ENCODE data around the gene SRGAP1. TPM values are rescaled to one million over a fixed set of nuclear protein-coding genes. Genes with fewer than 3 reads are reported as not detected.

SRGAP1 gene
- total and polyA plus RNA-seq, 9 donors = 4.7 to 10.5 (median 5.7) TPM

DNA sequence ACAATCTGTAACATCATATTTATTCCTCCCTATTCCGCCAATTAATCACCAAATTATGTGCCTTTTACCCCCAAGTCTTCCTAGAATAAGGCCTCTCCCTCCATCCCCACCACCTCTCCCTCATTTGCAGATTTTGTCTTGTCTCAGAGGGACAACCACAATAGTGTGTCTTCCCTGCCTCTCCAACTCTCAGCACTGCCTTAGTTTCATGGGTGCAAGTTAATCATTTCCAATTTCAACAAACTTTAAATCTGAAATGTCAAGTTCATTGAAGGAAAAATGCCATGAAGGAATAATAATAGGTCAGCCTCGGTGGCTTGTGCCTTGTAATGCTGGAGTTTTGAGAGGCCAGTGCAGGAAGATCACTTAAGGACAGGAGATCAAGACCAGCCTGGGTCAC, 33.2 kb upstream of the SRGAP1 start:
- H3K4me1 ChIP-seq (ENCODE audit: control insufficient read depth, insufficient read depth, low read length) = no peaks in the 10 kb centered on the region
- 100% methylated on average over 1 of the region's 2 CpGs for WGBS (ENCODE audit: insufficient coverage)
- no peak for DNase-seq
- peaks cover 13% of the 10 kb centered on the region for H3K36me3 ChIP-seq (ENCODE audit: control insufficient read depth, insufficient read depth, low read length)
- H3K27ac ChIP-seq (ENCODE audit: low read length) = no peak overlapping the region
- H3K4me3 ChIP-seq (ENCODE audit: low read length) = no peak overlapping the region
- no peaks in the 10 kb centered on the region for H3K27me3 ChIP-seq (ENCODE audit: control insufficient read depth, insufficient read depth, low read length)
- H3K9me3 ChIP-seq (replicated peaks; ENCODE audit: control insufficient read depth, low read depth, low read length) = no peaks in the 10 kb centered on the region

DNA sequence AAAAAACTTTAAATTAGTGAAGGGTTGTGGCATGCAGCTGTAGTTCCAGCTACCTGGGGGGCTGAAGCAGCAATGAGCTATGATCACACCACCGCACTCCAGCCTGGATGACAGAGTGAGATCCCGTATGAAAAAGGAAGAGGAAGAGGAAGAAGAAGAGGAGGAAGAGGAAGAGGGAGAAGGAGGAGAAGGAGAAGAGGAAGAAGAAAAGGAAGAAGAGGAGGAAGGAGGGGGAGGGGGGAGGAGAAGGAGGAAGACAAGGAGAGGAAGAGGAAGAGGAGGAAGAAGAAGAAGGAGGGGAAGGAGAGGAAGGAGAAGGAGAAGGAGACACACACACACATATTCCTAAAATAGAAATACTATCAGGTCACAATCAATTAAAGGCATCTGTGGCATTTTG, 32.7 kb upstream of the SRGAP1 start:
- no peak for DNase-seq
- no peaks in the 10 kb centered on the region for H3K4me1 ChIP-seq (ENCODE audit: control insufficient read depth, insufficient read depth, low read length)
- WGBS (ENCODE audit: insufficient coverage) = 86% methylated on average over 2 of the region's 2 CpGs
- no peaks in the 10 kb centered on the region for H3K9me3 ChIP-seq (replicated peaks; ENCODE audit: control insufficient read depth, low read depth, low read length)
- no peak overlapping the region for H3K27ac ChIP-seq (ENCODE audit: low read length)
- H3K36me3 ChIP-seq (ENCODE audit: control insufficient read depth, insufficient read depth, low read length) = peaks cover 9% of the 10 kb centered on the region
- no peak overlapping the region for H3K4me3 ChIP-seq (ENCODE audit: low read length)
- H3K27me3 ChIP-seq (ENCODE audit: control insufficient read depth, insufficient read depth, low read length) = no peaks in the 10 kb centered on the region

DNA sequence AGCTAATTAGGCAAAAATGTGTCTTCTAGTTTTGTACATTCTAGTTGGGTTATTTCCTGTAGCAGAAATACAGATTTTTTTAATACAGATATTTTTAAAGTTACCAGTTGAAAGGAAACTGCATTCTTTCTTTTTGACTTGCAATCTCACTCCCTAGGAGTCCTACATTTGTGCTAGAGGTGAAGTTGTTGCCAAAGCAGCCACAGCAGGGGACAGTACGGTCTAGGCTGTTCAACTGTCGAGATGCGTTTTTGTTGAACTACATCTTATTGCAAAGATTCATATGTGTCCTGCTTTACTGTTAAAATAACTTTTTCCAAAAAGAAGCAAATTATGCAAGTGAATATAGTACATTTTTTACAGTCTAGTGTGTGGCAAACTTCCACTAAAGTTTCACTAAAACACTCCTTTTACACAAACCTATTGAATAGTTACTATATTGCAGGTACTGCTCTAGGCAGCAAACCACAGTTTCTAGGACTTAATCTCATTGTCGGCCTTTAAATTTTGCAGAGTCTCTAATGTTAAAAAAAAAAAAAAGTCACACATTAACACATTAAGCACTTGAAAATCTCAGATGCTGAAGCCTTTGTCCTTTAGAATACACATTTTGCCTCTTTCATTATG, 30.2 kb upstream of the SRGAP1 start:
- H3K27ac ChIP-seq (ENCODE audit: low read length) = no peak overlapping the region
- no peaks in the 10 kb centered on the region for H3K36me3 ChIP-seq (ENCODE audit: control insufficient read depth, insufficient read depth, low read length)
- no CpG with 5 or more reads among the region's 4 CpGs for WGBS (ENCODE audit: insufficient coverage)
- peaks cover 2% of the 10 kb centered on the region for H3K9me3 ChIP-seq (replicated peaks; ENCODE audit: control insufficient read depth, low read depth, low read length)
- no peak overlapping the region for H3K4me3 ChIP-seq (ENCODE audit: low read length)
- DNase-seq = no peak
- H3K4me1 ChIP-seq (ENCODE audit: control insufficient read depth, insufficient read depth, low read length) = no peaks in the 10 kb centered on the region
- H3K27me3 ChIP-seq (ENCODE audit: control insufficient read depth, insufficient read depth, low read length) = no peaks in the 10 kb centered on the region

GRCh38 chr12:63815482-63815852, 29.0 kb upstream of the SRGAP1 start:
- Histone ChIP-seq H3K9me3 (replicated peaks; ENCODE audit: control insufficient read depth, low read depth, low read length) (peaks cover 2% of the 10 kb centered on the region), H3K4me3 (ENCODE audit: low read length) (no peak overlapping the region), H3K27me3 (ENCODE audit: control insufficient read depth, insufficient read depth, low read length) (no peaks in the 10 kb centered on the region), H3K27ac (ENCODE audit: low read length) (no peak overlapping the region), H3K4me1 (ENCODE audit: control insufficient read depth, insufficient read depth, low read length) (no peaks in the 10 kb centered on the region), H3K36me3 (ENCODE audit: control insufficient read depth, insufficient read depth, low read length) (no peaks in the 10 kb centered on the region)
- no CpG with 5 or more reads among the region's 3 CpGs for WGBS (ENCODE audit: insufficient coverage)
- DNase-seq = no peak

DNA sequence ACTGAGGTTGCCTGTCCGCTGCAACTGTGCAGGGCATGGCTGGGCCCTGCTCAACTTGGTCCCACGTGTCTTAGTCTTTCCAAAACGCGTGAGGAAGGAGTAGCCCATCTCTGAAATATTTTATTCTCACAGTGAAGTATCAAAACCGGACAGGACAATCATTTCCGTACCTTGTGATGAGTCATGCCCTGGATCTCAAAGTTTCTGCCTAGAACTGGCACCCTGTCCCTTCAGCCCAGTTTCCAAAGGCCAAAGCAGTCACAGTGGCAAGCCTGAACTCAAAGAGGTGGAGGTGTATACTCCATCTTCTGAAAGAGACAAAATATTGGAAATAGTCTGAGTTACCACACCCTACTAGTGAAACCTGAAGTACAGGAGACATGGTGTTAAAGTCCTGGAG, 28.5 kb upstream of the SRGAP1 start:
- no peak overlapping the region for H3K4me3 ChIP-seq (ENCODE audit: low read length)
- no peak overlapping the region for H3K27ac ChIP-seq (ENCODE audit: low read length)
- WGBS (ENCODE audit: insufficient coverage) = 70% methylated on average over 6 of the region's 6 CpGs
- no peaks in the 10 kb centered on the region for H3K27me3 ChIP-seq (ENCODE audit: control insufficient read depth, insufficient read depth, low read length)
- H3K36me3 ChIP-seq (ENCODE audit: control insufficient read depth, insufficient read depth, low read length) = no peaks in the 10 kb centered on the region
- H3K9me3 ChIP-seq (replicated peaks; ENCODE audit: control insufficient read depth, low read depth, low read length) = peaks cover 2% of the 10 kb centered on the region
- H3K4me1 ChIP-seq (ENCODE audit: control insufficient read depth, insufficient read depth, low read length) = no peaks in the 10 kb centered on the region
- DNase-seq = no peak

- no peak for DNase-seq
- Histone ChIP-seq H3K36me3 (ENCODE audit: control insufficient read depth, insufficient read depth, low read length) (no peaks in the 10 kb centered on the region), H3K27me3 (ENCODE audit: control insufficient read depth, insufficient read depth, low read length) (peaks cover 4% of the 10 kb centered on the region), H3K4me1 (ENCODE audit: control insufficient read depth, insufficient read depth, low read length) (peaks cover 3% of the 10 kb centered on the region), H3K27ac (ENCODE audit: low read length) (no peak overlapping the region), H3K9me3 (replicated peaks; ENCODE audit: control insufficient read depth, low read depth, low read length) (peaks cover 2% of the 10 kb centered on the region), H3K4me3 (ENCODE audit: low read length) (no peak overlapping the region)
- WGBS (ENCODE audit: insufficient coverage) = no CpG with 5 or more reads among the region's 1 CpG
Measured at GRCh38 chr12:63820427-63820826, 24.1 kb upstream of the SRGAP1 start.

GRCh38 chr12:63821781-63822251, 22.7 kb upstream of the SRGAP1 start:
- Histone ChIP-seq H3K9me3 (replicated peaks; ENCODE audit: control insufficient read depth, low read depth, low read length) (peaks cover 1% of the 10 kb centered on the region), H3K27ac (ENCODE audit: low read length) (no peak overlapping the region), H3K4me1 (ENCODE audit: control insufficient read depth, insufficient read depth, low read length) (peaks cover 3% of the 10 kb centered on the region), H3K4me3 (ENCODE audit: low read length) (peak overlapping the region; percentile 53), H3K36me3 (ENCODE audit: control insufficient read depth, insufficient read depth, low read length) (no peaks in the 10 kb centered on the region), H3K27me3 (ENCODE audit: control insufficient read depth, insufficient read depth, low read length) (peaks cover 4% of the 10 kb centered on the region)
- 11% methylated on average over 29 of the region's 38 CpGs for WGBS (ENCODE audit: insufficient coverage)
- DNase-seq = peak; percentile 27

GRCh38 chr12:63822352-63822751, 22.1 kb upstream of the SRGAP1 start:
- Histone ChIP-seq H3K4me1 (ENCODE audit: control insufficient read depth, insufficient read depth, low read length) (peaks cover 3% of the 10 kb centered on the region), H3K27ac (ENCODE audit: low read length) (no peak overlapping the region), H3K27me3 (ENCODE audit: control insufficient read depth, insufficient read depth, low read length) (peaks cover 4% of the 10 kb centered on the region), H3K9me3 (replicated peaks; ENCODE audit: control insufficient read depth, low read depth, low read length) (no peaks in the 10 kb centered on the region), H3K36me3 (ENCODE audit: control insufficient read depth, insufficient read depth, low read length) (no peaks in the 10 kb centered on the region), H3K4me3 (ENCODE audit: low read length) (peak overlapping the region; percentile 53)
- no peak for DNase-seq
- 48% methylated on average over 6 of the region's 6 CpGs for WGBS (ENCODE audit: insufficient coverage)

GRCh38 chr12:63823040-63823439, 21.5 kb upstream of the SRGAP1 start:
- no peak overlapping the region for H3K4me3 ChIP-seq (ENCODE audit: low read length)
- peaks cover 3% of the 10 kb centered on the region for H3K4me1 ChIP-seq (ENCODE audit: control insufficient read depth, insufficient read depth, low read length)
- no peak for DNase-seq
- no peaks in the 10 kb centered on the region for H3K9me3 ChIP-seq (replicated peaks; ENCODE audit: control insufficient read depth, low read depth, low read length)
- H3K36me3 ChIP-seq (ENCODE audit: control insufficient read depth, insufficient read depth, low read length) = no peaks in the 10 kb centered on the region
- H3K27ac ChIP-seq (ENCODE audit: low read length) = no peak overlapping the region
- 87% methylated on average over 6 of the region's 6 CpGs for WGBS (ENCODE audit: insufficient coverage)
- H3K27me3 ChIP-seq (ENCODE audit: control insufficient read depth, insufficient read depth, low read length) = peaks cover 4% of the 10 kb centered on the region

DNA sequence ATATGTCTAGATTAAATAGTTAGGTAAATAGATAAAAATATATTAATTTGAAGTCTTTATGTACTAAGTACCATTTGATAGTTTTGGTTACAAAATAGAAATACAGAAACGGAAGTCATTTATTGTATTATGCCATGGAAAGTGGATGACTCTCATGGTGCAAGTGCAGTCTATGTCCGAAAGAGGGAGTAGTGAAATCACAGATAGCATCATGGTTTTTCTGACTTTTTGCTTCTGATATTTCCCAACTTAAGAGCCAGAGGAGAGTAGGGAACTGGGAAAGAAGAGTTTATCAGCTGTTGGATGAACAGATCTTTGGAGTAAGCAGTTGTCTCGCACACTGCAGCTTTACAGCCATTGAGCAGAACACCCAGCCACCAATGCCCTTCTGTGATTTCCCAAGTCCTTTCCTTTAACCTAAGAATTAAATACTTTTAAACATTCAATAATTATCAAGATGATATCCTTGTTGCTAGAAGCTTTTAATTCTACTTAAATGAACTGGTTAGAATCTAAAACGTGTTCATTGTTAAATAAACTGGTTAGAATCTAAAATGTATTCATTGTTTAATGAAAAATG, 18.4 kb upstream of the SRGAP1 start:
- H3K36me3 ChIP-seq (ENCODE audit: control insufficient read depth, insufficient read depth, low read length) = no peaks in the 10 kb centered on the region
- WGBS (ENCODE audit: insufficient coverage) = 0% methylated on average over 2 of the region's 4 CpGs
- H3K27ac ChIP-seq (ENCODE audit: low read length) = no peak overlapping the region
- H3K4me1 ChIP-seq (ENCODE audit: control insufficient read depth, insufficient read depth, low read length) = peaks cover 3% of the 10 kb centered on the region
- DNase-seq = peak; percentile 76
- H3K9me3 ChIP-seq (replicated peaks; ENCODE audit: control insufficient read depth, low read depth, low read length) = peaks cover 2% of the 10 kb centered on the region
- H3K4me3 ChIP-seq (ENCODE audit: low read length) = no peak overlapping the region
- peaks cover 4% of the 10 kb centered on the region for H3K27me3 ChIP-seq (ENCODE audit: control insufficient read depth, insufficient read depth, low read length)

All from muscle of leg (tissue), 11 donors.